Activated CD4-positive, alpha-beta T cell treated with anti-CD3 and anti-CD28 coated beads for 4 hours (primary cell): ENCODE results near the gene MYO1G.
"Not testable (repeated sequence)": the region's sequence is repeated elsewhere in the genome, so short reads cannot be mapped to it uniquely, and the experiment has no call there.

ENCODE experiments used
- DNase-seq, 2 donors: peaks; one replicate each; pipeline ENCODE4 v3.0.0-alpha.2; 2020

The MYO1G gene

GRCh38 chr7:44978511-44979366, at the start of gene MYO1G:
TSS of gene MYO1G (minus strand) at chr7:44979015. CDS start at chr7:44978961, 54 bp downstream.
- peak; percentile 66 to 81 for DNase-seq

- no peak for DNase-seq
These were observed 49.5 kb upstream of the MYO1G start for GRCh38 chr7:45028138-45028919.

GRCh38 chr7:45027774-45028114, 48.9 kb upstream of the MYO1G start:
- no peak for DNase-seq

GRCh38 chr7:45026984-45027773, 48.4 kb upstream of the MYO1G start:
- DNase-seq: peak; percentile 14 to 27

GRCh38 chr7:45026013-45026412, 47.2 kb upstream of the MYO1G start:
- DNase-seq: no peak

- DNase-seq: not testable (repeated sequence)
These were observed 46.7 kb upstream of the MYO1G start for GRCh38 chr7:45025473-45025872.

GRCh38 chr7:45024126-45024744, 45.4 kb upstream of the MYO1G start:
- DNase-seq: no peak

- DNase-seq: no peak
These were observed 42.9 kb upstream of the MYO1G start for GRCh38 chr7:45021604-45022296.

GRCh38 chr7:45020915-45021314, 42.1 kb upstream of the MYO1G start:
- DNase-seq: no peak

- no peak for DNase-seq
These were observed 38.4 kb upstream of the MYO1G start for GRCh38 chr7:45017253-45017652.

GRCh38 chr7:45015313-45015712, 36.5 kb upstream of the MYO1G start:
- DNase-seq: no peak

- DNase-seq: no peak
These were observed 34.7 kb upstream of the MYO1G start for GRCh38 chr7:45013465-45013967.

- DNase-seq: no peak
These were observed 28.9 kb upstream of the MYO1G start for GRCh38 chr7:45007571-45008328.

GRCh38 chr7:45007106-45007505, 28.3 kb upstream of the MYO1G start:
- DNase-seq: no peak

GRCh38 chr7:45003789-45004188, 25.0 kb upstream of the MYO1G start:
- no peak for DNase-seq

- no peak for DNase-seq
These were observed 23.0 kb upstream of the MYO1G start for GRCh38 chr7:45001826-45002225.

GRCh38 chr7:45001138-45001694, 22.4 kb upstream of the MYO1G start:
- peak; percentile 69 to 72 for DNase-seq

- DNase-seq: no peak
These were observed 21.5 kb upstream of the MYO1G start, which contains the start of gene CCM2 for GRCh38 chr7:45000093-45001032. TSS of gene CCM2 (plus strand) at chr7:45000201. CDS start at chr7:45000334, 133 bp downstream.
